ENCODE results near the gene CCDC78. TPM values are rescaled to one million over a fixed set of nuclear protein-coding genes. Genes with fewer than 3 reads are reported as not detected.

The CCDC78 gene
- total RNA-seq, 1 experiment from 2014 or later, result 20.2 TPM

DNA sequence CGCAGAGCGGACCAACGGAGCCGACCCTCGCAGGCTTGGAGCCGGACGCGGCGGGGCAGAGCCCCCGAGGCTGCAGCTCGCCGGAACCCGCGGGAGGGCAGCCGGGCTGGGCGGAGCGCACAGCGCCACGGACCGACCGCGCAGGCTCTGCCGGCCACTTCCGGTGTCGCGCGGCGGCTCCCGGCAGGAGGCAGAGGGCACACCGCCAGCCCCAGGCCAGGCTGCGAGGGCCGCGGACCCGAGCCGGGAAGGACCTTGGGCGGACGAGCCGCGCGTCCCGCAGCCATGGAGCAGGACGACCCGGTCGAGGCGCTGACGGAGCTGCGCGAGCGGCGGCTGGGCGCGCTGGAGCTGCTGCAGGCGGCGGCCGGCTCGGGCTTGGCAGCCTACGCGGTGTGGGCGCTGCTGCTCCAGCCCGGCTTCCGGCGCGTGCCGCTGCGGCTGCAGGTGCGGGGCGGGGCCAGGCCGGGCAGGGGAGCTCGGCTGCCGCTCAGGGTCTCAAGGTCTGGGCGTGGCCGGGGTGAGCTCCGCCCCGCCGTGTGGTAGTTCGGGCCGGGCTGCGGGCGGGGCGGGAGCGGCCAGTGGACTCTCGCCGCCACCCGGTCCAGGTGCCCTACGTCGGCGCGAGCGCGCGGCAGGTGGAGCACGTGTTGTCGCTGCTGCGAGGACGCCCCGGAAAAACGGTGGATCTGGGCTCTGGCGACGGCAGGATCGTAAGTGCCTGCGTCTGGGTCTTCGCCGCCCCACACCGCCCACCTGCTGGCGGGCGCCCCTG is 5.1 kb downstream of the CCDC78 start, which contains the start of gene ANTKMT (continued):
- TF ChIP-seq, protein P1, sequence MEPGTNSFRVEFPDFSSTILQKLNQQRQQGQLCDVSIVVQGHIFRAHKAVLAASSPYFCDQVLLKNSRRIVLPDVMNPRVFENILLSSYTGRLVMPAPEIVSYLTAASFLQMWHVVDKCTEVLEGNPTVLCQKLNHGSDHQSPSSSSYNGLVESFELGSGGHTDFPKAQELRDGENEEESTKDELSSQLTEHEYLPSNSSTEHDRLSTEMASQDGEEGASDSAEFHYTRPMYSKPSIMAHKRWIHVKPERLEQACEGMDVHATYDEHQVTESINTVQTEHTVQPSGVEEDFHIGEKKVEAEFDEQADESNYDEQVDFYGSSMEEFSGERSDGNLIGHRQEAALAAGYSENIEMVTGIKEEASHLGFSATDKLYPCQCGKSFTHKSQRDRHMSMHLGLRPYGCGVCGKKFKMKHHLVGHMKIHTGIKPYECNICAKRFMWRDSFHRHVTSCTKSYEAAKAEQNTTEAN (CRISPR knock-in tag; IDR thresholded peaks at IDR 0.05), result peak; percentile 48; the same call in 1 of the 2 replicates
- peak; percentile 93; the same call in 1 of the 2 replicates for TF ChIP-seq RELA (CRISPR knock-in tag; IDR thresholded peaks at IDR 0.05; ENCODE audit: borderline replicate concordance)
- TF ChIP-seq GABPB1 (CRISPR knock-in tag; IDR thresholded peaks at IDR 0.05), result peak; percentile 76
- TF ChIP-seq CREM (CRISPR knock-in tag; IDR thresholded peaks at IDR 0.05), result peak; percentile 87
- TF ChIP-seq PRRX2 (CRISPR knock-in tag; IDR thresholded peaks at IDR 0.05), result no peak
- no peak for TF ChIP-seq FOXJ3 (CRISPR knock-in tag; IDR thresholded peaks at IDR 0.05; ENCODE audit: borderline replicate concordance)
- peak; percentile 50; the same call in 1 of the 2 replicates for TF ChIP-seq PRDM15 (CRISPR knock-in tag; IDR thresholded peaks at IDR 0.05)
- TF ChIP-seq ZNF138 (CRISPR knock-in tag; conservative IDR thresholded peaks at IDR 0.05), result peak; percentile 61; the same call in 1 of the 2 replicates
- TF ChIP-seq, protein P2, sequence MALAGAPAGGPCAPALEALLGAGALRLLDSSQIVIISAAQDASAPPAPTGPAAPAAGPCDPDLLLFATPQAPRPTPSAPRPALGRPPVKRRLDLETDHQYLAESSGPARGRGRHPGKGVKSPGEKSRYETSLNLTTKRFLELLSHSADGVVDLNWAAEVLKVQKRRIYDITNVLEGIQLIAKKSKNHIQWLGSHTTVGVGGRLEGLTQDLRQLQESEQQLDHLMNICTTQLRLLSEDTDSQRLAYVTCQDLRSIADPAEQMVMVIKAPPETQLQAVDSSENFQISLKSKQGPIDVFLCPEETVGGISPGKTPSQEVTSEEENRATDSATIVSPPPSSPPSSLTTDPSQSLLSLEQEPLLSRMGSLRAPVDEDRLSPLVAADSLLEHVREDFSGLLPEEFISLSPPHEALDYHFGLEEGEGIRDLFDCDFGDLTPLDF (CRISPR knock-in tag; IDR thresholded peaks at IDR 0.05), result peak; percentile 95
- no peak for TF ChIP-seq ATF2 (CRISPR knock-in tag; IDR thresholded peaks at IDR 0.05; ENCODE audit: borderline replicate concordance, low read depth)
- peak; percentile 87 for TF ChIP-seq TP53 (CRISPR knock-in tag; IDR thresholded peaks at IDR 0.05)
- TF ChIP-seq CTCF (IDR thresholded peaks at IDR 0.05), result no peak
- TF ChIP-seq ZNF423 (CRISPR knock-in tag; IDR thresholded peaks at IDR 0.05), result peak; percentile 68
- TF ChIP-seq ZNF121 (CRISPR knock-in tag; IDR thresholded peaks at IDR 0.05), result peak; percentile 11; the same call in 1 of the 2 replicates
- TF ChIP-seq SOX15 (CRISPR knock-in tag; IDR thresholded peaks at IDR 0.05), result no peak
- TF ChIP-seq, protein P3, sequence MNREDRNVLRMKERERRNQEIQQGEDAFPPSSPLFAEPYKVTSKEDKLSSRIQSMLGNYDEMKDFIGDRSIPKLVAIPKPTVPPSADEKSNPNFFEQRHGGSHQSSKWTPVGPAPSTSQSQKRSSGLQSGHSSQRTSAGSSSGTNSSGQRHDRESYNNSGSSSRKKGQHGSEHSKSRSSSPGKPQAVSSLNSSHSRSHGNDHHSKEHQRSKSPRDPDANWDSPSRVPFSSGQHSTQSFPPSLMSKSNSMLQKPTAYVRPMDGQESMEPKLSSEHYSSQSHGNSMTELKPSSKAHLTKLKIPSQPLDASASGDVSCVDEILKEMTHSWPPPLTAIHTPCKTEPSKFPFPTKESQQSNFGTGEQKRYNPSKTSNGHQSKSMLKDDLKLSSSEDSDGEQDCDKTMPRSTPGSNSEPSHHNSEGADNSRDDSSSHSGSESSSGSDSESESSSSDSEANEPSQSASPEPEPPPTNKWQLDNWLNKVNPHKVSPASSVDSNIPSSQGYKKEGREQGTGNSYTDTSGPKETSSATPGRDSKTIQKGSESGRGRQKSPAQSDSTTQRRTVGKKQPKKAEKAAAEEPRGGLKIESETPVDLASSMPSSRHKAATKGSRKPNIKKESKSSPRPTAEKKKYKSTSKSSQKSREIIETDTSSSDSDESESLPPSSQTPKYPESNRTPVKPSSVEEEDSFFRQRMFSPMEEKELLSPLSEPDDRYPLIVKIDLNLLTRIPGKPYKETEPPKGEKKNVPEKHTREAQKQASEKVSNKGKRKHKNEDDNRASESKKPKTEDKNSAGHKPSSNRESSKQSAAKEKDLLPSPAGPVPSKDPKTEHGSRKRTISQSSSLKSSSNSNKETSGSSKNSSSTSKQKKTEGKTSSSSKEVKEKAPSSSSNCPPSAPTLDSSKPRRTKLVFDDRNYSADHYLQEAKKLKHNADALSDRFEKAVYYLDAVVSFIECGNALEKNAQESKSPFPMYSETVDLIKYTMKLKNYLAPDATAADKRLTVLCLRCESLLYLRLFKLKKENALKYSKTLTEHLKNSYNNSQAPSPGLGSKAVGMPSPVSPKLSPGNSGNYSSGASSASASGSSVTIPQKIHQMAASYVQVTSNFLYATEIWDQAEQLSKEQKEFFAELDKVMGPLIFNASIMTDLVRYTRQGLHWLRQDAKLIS (CRISPR knock-in tag; IDR thresholded peaks at IDR 0.05; ENCODE audit: borderline replicate concordance), result no peak
- peak; percentile 96 for TF ChIP-seq ESRRA (CRISPR knock-in tag; IDR thresholded peaks at IDR 0.05; ENCODE audit: borderline replicate concordance)
- TF ChIP-seq, protein P4, sequence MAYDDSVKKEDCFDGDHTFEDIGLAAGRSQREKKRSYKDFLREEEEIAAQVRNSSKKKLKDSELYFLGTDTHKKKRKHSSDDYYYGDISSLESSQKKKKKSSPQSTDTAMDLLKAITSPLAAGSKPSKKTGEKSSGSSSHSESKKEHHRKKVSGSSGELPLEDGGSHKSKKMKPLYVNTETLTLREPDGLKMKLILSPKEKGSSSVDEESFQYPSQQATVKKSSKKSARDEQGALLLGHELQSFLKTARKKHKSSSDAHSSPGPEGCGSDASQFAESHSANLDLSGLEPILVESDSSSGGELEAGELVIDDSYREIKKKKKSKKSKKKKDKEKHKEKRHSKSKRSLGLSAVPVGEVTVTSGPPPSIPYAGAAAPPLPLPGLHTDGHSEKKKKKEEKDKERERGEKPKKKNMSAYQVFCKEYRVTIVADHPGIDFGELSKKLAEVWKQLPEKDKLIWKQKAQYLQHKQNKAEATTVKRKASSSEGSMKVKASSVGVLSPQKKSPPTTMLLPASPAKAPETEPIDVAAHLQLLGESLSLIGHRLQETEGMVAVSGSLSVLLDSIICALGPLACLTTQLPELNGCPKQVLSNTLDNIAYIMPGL (CRISPR knock-in tag; IDR thresholded peaks at IDR 0.05), result peak; percentile 83; the same call in 1 of the 2 replicates
- no peak for TF ChIP-seq GRHL2 (CRISPR knock-in tag; IDR thresholded peaks at IDR 0.05; ENCODE audit: insufficient replicate concordance, severe bottlenecking)
- peak; percentile 86; the same call in 1 of the 2 replicates for TF ChIP-seq CBFB (CRISPR knock-in tag; IDR thresholded peaks at IDR 0.05; ENCODE audit: low read depth)
- TF ChIP-seq ATF3 (CRISPR knock-in tag; conservative IDR thresholded peaks at IDR 0.05), result no peak
- TF ChIP-seq NFE2L1 (CRISPR knock-in tag; IDR thresholded peaks at IDR 0.05), result peak; percentile 91; the same call in 1 of the 2 replicates

All from WTC11 (cell line).